GM12873 (cell line): ENCODE measurements around the gene MRPS27.

Experiments used
- CTCF ChIP-seq: IDR thresholded peaks from 2 replicates; pipeline ENCODE4 v1.5.1; 2012; ENCODE audit warnings: low read depth, mild to moderate bottlenecking, moderate library complexity, low read length, control low read depth; ENCODE audit not compliant: insufficient read depth; ENCODE audit errors: missing control alignments

Gene MRPS27

GRCh38 chr5:72305194-72306142 lies 14.6 kb downstream of the MRPS27 start:
- no peak for TF ChIP-seq CTCF

- TF ChIP-seq CTCF = no peak
Measured at GRCh38 chr5:72302171-72302570, 17.9 kb downstream of the MRPS27 start.

GRCh38 chr5:72301557-72301956 lies 18.5 kb downstream of the MRPS27 start:
- no peak for TF ChIP-seq CTCF

- no peak for TF ChIP-seq CTCF
Measured at GRCh38 chr5:72300590-72301339, 19.3 kb downstream of the MRPS27 start.

- no peak for TF ChIP-seq CTCF
Measured at GRCh38 chr5:72298711-72299110, 21.3 kb downstream of the MRPS27 start.

- no peak for TF ChIP-seq CTCF
Measured at GRCh38 chr5:72296256-72296655, 23.8 kb downstream of the MRPS27 start.

- no peak for TF ChIP-seq CTCF
Measured at GRCh38 chr5:72295539-72295938, 24.5 kb downstream of the MRPS27 start.
